ENCODE data around the gene POLH. TPM values are rescaled to one million over a fixed set of nuclear protein-coding genes. Genes with fewer than 3 reads are reported as not detected.
"Not testable (repeated sequence)": the region's sequence is repeated elsewhere in the genome, so short reads cannot be mapped to it uniquely, and the experiment has no call there.

POLH gene
- total RNA-seq = 19.5 and 21.8 TPM in 2 replicates
- 19.0 and 22.5 TPM in 2 replicates for polyA plus RNA-seq
- polyA plus RNA-seq (2012) = 14.3 and 19.6 TPM in 2 replicates
- polyA minus RNA-seq (ENCODE audit: low replicate concordance) = 6.3 and 17.4 TPM in 2 replicates

GRCh38 chr6:43575772-43576551, at the start of gene POLH, which contains the start of gene XPO5:
POLH (plus strand) TSS chr6:43576185; CDS start chr6:43582320, 6,135 bp downstream.
XPO5 (minus strand) TSS chr6:43576038; CDS start chr6:43575864, 174 bp downstream.
- Histone ChIP-seq H3K36me3 (ENCODE audit: control insufficient read depth, insufficient read depth, low read length) (no peaks in the 10 kb centered on the region), H3K4me2 (ENCODE audit: extremely low read depth, insufficient read depth, low read length) (peak within 1 kb of the TSS; percentile 69), H4K20me1 (ENCODE audit: control insufficient read depth, extremely low read depth, insufficient read depth, low read length) (no peaks in the 10 kb centered on the region), H3K4me3 (replicated peaks in 1 of 4; ENCODE audit: control extremely low read depth in 1 of 4, insufficient read depth in 1 of 4, low read depth in 3 of 4, low read length in 4 of 4) (peak within 1 kb of the TSS; percentile 84 to 100 (median 97)), H3K27me3 (ENCODE audit: control insufficient read depth, insufficient read depth, low read length) (no peaks in the 10 kb centered on the region), H3K4me1 (ENCODE audit: control insufficient read depth, extremely low read depth, insufficient read depth, low read length) (peaks cover 2% of the 10 kb centered on the region), H3K79me2 (ENCODE audit: control insufficient read depth, insufficient read depth, low read length) (peaks cover 61% of the 10 kb centered on the region), H3K9ac (ENCODE audit: insufficient read depth, low read length) (peak within 1 kb of the TSS; percentile 74), H3K27ac (ENCODE audit: insufficient read depth, low read length) (peak within 1 kb of the TSS; percentile 74), H3K9me3 (ENCODE audit: control insufficient read depth, insufficient read depth, low read depth, low read length) (no peaks in the 10 kb centered on the region), H2AFZ (ENCODE audit: low read length) (peak within 1 kb of the TSS; percentile 99)
- DNase-seq (ENCODE audit: low read depth in 2 of 2) = peak; percentile 89
- TF ChIP-seq EZH2 (IDR thresholded peaks at IDR 0.05; ENCODE audit: low read length, missing control alignments) = no peak
- TF ChIP-seq, protein P1, sequence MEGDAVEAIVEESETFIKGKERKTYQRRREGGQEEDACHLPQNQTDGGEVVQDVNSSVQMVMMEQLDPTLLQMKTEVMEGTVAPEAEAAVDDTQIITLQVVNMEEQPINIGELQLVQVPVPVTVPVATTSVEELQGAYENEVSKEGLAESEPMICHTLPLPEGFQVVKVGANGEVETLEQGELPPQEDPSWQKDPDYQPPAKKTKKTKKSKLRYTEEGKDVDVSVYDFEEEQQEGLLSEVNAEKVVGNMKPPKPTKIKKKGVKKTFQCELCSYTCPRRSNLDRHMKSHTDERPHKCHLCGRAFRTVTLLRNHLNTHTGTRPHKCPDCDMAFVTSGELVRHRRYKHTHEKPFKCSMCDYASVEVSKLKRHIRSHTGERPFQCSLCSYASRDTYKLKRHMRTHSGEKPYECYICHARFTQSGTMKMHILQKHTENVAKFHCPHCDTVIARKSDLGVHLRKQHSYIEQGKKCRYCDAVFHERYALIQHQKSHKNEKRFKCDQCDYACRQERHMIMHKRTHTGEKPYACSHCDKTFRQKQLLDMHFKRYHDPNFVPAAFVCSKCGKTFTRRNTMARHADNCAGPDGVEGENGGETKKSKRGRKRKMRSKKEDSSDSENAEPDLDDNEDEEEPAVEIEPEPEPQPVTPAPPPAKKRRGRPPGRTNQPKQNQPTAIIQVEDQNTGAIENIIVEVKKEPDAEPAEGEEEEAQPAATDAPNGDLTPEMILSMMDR (conservative IDR thresholded peaks at IDR 0.05 in 1 of 2, IDR thresholded peaks at IDR 0.05 in 1 of 2; ENCODE audit: low read depth in 1 of 2, low read length in 2 of 2) = peak in 1 of 2 donors; percentile 23

DNA sequence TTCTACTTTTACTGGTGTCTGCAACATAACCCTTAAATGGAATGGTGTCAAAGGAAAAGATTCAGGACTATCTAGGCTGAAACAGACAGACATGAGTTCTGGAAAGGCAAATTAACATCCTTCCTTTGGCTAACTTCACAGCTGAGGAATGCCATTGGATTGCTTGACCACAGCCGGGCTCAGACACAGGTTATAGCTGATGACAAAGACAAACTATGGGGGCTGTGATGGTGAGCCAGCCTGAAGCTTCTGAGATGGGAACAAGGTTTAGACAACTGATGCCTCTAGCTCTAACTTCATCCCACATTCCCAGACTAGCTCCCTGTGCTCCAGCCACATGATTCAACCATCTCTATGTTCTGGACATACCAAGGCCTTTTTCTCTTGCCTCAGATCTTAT, 43.8 kb upstream of the POLH start:
- Histone ChIP-seq H3K9ac (ENCODE audit: insufficient read depth, low read length) (no peak overlapping the region), H3K9me3 (ENCODE audit: control insufficient read depth, insufficient read depth, low read depth, low read length) (no peaks in the 10 kb centered on the region), H3K27me3 (ENCODE audit: control insufficient read depth, insufficient read depth, low read length) (no peaks in the 10 kb centered on the region), H3K4me3 (replicated peaks in 1 of 4; ENCODE audit: control extremely low read depth in 1 of 4, insufficient read depth in 1 of 4, low read depth in 3 of 4, low read length in 4 of 4) (no peak overlapping the region), H3K4me2 (ENCODE audit: extremely low read depth, insufficient read depth, low read length) (no peak overlapping the region), H3K4me1 (ENCODE audit: control insufficient read depth, extremely low read depth, insufficient read depth, low read length) (no peaks in the 10 kb centered on the region), H4K20me1 (ENCODE audit: control insufficient read depth, extremely low read depth, insufficient read depth, low read length) (no peaks in the 10 kb centered on the region), H2AFZ (ENCODE audit: low read length) (no peak overlapping the region), H3K36me3 (ENCODE audit: control insufficient read depth, insufficient read depth, low read length) (peaks cover 12% of the 10 kb centered on the region), H3K79me2 (ENCODE audit: control insufficient read depth, insufficient read depth, low read length) (no peaks in the 10 kb centered on the region), H3K27ac (ENCODE audit: insufficient read depth, low read length) (no peak overlapping the region)
- TF ChIP-seq EZH2 (IDR thresholded peaks at IDR 0.05; ENCODE audit: low read length, missing control alignments) = no peak
- TF ChIP-seq, protein P1 (conservative IDR thresholded peaks at IDR 0.05 in 1 of 2, IDR thresholded peaks at IDR 0.05 in 1 of 2; ENCODE audit: low read depth in 1 of 2, low read length in 2 of 2) = no peak
- DNase-seq (ENCODE audit: low read depth in 2 of 2) = peak in 1 of 2 donors; percentile 57

DNA sequence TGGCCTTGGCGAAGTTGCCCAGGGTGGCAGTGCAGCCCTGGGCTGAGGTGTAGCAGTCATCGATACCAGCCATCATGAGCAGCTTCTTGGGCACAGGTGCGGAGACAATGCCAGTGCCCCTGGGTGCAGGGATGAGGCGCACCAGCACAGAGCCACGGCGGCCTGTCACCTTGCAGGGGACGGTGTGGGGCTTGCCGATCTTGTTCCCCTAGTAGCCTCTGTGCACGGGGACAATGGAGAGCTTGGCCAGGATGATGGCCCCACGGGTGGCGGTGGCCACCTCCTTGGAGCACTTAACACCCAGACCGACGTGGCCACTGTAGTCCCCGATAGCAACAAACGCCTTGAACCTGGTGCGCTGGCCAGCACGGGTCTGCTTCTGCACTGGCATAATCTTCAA, 37.0 kb upstream of the POLH start:
- not testable (repeated sequence) for H3K79me2 ChIP-seq (ENCODE audit: control insufficient read depth, insufficient read depth, low read length); H2AFZ ChIP-seq (ENCODE audit: low read length); H3K4me2 ChIP-seq (ENCODE audit: extremely low read depth, insufficient read depth, low read length); H3K9ac ChIP-seq (ENCODE audit: insufficient read depth, low read length); H3K9me3 ChIP-seq (ENCODE audit: control insufficient read depth, insufficient read depth, low read depth, low read length); H4K20me1 ChIP-seq (ENCODE audit: control insufficient read depth, extremely low read depth, insufficient read depth, low read length); H3K27ac ChIP-seq (ENCODE audit: insufficient read depth, low read length); H3K27me3 ChIP-seq (ENCODE audit: control insufficient read depth, insufficient read depth, low read length); H3K4me3 ChIP-seq (replicated peaks in 1 of 4; ENCODE audit: control extremely low read depth in 1 of 4, insufficient read depth in 1 of 4, low read depth in 3 of 4, low read length in 4 of 4); H3K36me3 ChIP-seq (ENCODE audit: control insufficient read depth, insufficient read depth, low read length); DNase-seq (ENCODE audit: low read depth in 2 of 2); H3K4me1 ChIP-seq (ENCODE audit: control insufficient read depth, extremely low read depth, insufficient read depth, low read length)

GRCh38 chr6:43539409-43539808, 36.6 kb upstream of the POLH start:
- H3K4me2 ChIP-seq (ENCODE audit: extremely low read depth, insufficient read depth, low read length); H3K27ac ChIP-seq (ENCODE audit: insufficient read depth, low read length); H3K9ac ChIP-seq (ENCODE audit: insufficient read depth, low read length); H2AFZ ChIP-seq (ENCODE audit: low read length); H3K36me3 ChIP-seq (ENCODE audit: control insufficient read depth, insufficient read depth, low read length); H3K9me3 ChIP-seq (ENCODE audit: control insufficient read depth, insufficient read depth, low read depth, low read length); H3K79me2 ChIP-seq (ENCODE audit: control insufficient read depth, insufficient read depth, low read length); H3K4me1 ChIP-seq (ENCODE audit: control insufficient read depth, extremely low read depth, insufficient read depth, low read length); DNase-seq (ENCODE audit: low read depth in 2 of 2); H3K27me3 ChIP-seq (ENCODE audit: control insufficient read depth, insufficient read depth, low read length); H4K20me1 ChIP-seq (ENCODE audit: control insufficient read depth, extremely low read depth, insufficient read depth, low read length); H3K4me3 ChIP-seq (replicated peaks in 1 of 4; ENCODE audit: control extremely low read depth in 1 of 4, insufficient read depth in 1 of 4, low read depth in 3 of 4, low read length in 4 of 4): not testable (repeated sequence)

Measured in fibroblast of lung (primary cell).